GM18507 (cell line): ENCODE results near the gene NCOR1.

Experiments used
- DNase-seq: peaks from one replicate; pipeline ENCODE4 v3.0.0; 2011; ENCODE audit warnings: low read depth; ENCODE audit not compliant: insufficient read length; ENCODE audit errors: extremely low spot score
- FAIRE-seq: peaks from 2 replicates; lab custom pipeline; 2011; peaks lifted over from hg19 to GRCh38; lab: Jason Lieb, UNC

Gene NCOR1

DNA sequence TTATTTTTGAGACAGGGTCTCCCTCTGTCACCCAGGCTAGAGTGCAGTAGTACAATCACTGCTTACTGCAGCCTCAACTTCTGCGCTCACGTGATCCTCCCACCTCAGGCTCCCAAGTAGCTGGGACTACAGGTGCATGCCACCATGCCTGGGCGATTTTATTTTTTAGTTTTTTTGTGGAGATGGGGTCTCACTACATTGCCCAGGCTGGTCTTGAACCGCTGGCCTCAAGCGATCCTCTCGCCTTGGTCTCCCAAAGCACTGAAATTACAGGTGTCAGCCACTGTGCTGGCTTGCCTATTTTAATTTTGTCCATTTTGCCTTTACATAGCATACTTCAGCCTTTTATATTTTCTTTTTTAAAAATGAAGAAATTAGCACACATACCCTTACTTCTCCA lies 164.5 kb downstream of the NCOR1 start:
- FAIRE-seq: no peak

DNA sequence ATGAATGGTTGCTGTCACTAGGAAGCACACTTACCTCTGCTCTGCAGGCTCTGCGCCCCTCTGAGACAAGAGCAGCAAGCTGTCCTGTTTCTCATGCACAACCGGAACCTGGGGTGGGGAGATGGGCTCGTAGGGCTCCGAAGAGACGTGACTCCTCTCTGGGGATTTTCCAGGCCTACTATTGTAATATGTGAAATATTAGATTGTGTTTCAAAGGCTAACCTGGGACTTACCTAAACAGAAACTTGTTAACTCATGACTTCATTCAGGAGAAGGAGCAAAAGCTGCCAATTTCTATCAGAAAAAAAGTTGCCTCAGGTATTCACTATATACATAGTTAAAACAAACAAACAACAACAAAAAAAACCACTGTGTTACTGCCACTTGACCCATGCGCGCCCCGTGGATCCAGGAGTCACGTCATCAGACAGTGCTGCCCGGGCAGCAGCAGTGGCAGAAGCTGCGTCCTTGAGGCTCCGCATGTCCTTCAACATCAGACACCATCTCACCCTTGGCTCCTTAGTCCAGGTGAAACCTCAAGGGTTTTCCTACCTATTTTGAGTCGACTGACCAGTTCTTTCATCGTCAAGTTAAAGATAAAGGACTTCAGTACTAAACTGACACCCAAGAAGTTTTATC lies 166.4 kb downstream of the NCOR1 start:
- DNase-seq: no peak
- FAIRE-seq: no peak

More for the DNA sequence above, 164.5 kb downstream of the NCOR1 start:
- no peak for DNase-seq

DNA sequence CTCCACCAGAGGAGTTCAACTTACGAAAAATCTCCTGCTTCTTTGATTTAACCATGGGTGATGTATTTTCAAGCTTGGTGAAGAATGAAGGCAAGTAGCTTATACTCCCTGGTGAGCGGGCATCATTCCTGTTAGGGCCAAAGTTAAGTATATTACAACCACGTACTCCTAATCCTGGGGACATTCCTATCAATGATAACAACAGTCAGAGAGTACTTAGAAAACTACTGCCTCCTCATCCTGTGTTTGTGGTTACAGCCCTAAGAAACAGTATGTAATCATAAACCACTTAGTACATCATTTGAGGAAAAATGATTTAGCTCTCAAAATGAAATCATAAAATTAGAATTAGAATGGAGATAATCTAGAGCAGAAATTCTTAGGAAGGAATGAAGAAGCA lies 168.4 kb downstream of the NCOR1 start:
- FAIRE-seq (no peak), DNase-seq (no peak)

DNA sequence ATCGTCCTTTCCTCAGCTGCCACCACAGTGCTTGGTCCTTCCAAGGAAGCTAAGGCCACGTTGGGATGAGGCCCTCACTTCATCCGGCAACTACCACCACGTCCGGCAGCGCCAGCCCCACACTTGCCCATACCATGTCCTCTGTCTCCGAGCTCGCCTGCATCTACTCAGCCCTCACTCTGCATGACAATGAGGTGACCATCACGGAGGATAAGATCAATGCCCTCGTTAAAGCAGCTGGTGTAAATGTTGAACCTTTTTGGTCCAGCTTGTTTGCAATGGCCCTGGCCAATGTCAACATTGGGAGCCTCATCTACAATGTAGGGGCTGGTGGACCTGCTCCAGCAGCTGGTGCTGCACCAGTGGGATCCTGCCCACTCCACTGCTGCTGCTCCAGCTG lies 170.8 kb downstream of the NCOR1 start:
- FAIRE-seq: no peak
- no peak for DNase-seq

DNA sequence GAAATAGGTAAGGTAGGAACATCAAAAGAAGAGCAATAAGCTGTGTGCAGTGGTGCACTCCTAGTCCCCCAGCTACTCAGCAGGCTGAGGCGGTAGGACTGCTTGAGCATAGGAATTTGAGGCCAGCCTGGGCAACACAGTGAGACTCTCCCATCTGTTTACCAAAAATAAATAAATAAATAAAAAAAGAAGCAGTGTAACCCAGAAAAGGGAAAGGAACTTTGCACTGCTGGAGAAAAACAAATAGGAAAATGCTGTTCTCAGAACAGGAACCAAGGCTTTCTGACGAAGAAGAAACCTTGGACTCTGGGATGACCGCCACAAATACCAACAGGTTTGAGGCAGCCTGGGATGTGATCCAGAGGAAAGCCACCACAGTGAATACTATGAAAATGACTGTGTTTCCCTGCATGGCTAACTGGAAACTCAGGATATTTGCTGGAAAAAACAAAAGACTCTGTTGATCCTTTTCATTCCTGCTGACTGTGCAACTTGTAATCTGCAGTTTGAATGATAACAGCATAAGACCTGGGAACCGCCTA lies 174.6 kb downstream of the NCOR1 start:
- DNase-seq: no peak
- FAIRE-seq: no peak

DNA sequence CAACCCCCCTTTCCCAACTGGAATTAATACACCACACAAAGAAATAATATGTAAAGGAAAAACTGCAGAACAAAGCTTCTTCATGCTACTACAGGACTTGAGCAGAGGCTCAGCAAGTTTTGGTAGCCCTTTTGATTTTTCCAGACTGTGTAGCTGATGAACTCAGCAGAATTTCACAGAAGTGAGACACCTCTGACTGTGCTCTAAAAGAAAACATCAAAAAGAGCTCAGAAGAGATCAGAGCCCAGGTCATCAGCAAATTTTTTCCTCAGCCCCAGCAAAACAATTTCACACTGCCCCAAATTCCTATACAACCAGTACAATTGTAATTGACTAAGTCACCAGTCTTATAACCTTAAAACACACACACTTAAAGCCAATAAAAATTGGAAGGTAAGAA lies 177.7 kb downstream of the NCOR1 start:
- FAIRE-seq (no peak), DNase-seq (no peak)

DNA sequence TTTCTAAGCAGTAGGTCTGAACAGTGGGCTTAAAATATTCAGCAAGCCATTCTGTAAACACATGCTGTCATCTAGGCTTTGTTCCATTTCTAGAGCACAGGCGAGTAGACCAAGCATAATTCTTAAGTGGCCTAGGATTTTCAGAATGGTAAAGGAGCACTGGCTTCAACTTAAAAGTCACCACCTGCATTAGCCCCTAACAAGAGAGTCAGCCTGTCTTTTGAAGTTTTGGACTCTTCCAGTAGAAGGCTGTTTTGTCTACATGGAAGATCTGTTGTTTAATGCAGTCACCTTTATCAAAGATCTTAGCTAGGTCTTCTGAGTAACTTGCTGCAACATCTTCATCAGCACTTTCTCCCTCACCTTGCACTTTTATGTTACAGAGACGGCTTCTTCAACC lies 179.1 kb downstream of the NCOR1 start:
- FAIRE-seq: no peak
- DNase-seq: no peak

DNA sequence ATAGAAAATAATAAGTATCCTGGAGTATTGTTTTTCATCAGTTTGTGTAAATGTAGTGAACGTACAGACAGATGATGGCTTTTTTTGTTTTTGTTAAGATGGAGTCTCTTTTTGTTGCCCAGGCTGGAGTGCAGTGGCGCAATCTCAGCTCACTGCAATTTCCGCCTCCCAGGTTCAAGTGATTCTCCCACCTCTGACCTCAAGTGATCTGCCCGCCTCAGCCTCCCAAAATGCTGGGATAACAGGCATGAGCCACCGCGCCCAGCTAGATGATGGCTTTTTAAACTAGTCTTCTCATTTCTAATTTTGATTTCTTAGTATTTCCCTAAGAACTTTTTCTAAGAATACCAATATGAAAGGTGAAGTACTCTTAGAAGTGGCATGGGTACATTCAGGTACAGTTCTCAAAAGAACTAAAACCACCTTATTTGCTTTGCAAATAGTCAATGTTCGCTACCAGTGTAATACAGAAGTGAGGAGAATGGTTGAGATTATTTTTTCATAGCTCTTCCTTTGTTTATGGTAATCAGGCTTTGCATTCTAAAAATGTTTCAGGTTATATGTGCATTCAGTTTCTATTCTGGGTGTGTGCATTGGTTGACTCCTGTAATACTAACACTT lies 181.5 kb downstream of the NCOR1 start:
- FAIRE-seq (no peak), DNase-seq (no peak)

DNA sequence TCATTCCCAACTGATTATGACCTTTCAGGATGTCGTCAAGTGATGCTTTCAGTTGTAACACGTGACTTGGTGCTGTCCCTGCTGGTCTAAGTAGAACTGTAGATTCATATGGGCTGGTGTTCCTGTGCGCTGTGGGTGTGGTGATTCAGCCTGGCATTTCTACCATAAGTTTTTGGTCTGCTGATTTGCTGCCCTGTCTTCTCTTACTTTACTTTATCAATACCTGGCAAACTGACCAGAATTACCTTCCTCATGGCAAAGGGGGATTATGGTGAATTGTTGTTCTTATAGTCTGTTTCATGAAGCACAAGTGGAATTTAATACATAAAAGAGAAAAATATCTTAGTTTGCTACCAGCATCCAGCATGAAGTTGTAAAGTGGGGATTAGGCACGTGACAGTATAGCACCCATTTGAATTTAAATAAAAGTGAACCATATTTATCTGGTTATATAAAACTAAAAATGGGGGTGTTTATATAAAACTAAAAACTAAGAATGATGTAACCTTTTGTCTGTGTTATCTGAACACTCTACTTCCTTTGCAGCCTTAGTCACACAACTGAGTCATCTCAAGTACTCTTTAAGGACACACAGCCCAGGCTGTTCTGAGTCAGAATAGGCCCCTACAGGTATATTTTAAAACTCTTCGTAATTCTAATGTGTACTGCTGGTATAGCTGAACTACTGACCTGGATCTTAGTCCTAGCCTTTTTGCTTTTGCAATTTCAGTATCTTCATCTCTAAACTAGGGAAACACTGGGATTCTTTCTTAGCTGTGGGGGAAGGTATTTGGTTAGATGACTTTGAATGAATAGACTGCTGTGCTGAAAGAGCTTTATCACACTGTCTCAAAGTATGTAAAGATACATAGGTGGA lies 187.4 kb downstream of the NCOR1 start:
- FAIRE-seq: peak; percentile 62

DNA sequence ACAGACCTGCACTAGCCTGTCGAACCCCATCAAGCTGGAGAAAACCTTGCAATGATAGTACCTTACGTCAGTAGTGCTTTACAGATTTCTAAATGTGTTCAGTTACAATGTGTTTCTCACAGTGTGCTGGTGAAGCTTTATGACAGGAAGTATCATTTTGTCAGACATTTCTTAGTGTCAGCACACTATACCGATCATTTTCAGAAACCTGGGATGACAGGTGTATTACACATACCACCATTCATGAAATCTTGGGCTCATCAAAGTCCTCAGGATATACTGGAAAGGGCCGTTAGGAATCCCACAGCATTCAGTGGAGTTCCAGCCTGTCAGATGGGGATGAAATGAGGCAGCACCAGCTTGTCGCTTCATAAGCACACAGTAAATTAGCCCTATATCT lies 188.4 kb downstream of the NCOR1 start:
- peak; percentile 5 for FAIRE-seq
- no peak for DNase-seq

More for the DNA sequence above, 187.4 kb downstream of the NCOR1 start:
- DNase-seq: no peak

DNA sequence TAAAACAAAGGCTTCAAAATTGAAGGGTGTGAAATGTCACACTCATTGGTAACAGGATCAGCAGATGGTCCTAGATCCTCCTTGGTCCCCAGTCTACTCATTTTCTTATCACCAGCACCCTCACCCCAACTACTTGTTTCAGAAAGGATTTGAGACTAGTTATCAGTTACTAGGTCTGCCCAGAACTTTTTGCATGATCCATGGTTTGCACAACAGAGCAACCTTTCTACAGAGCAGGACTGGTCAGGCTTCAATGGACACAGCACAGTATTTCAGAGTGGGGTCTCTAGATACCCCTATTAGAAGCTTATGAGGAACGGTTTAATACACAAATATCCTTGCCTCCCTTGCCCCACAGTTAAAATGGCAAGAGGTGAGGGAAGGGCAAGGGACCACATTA lies 190.1 kb downstream of the NCOR1 start:
- no peak for FAIRE-seq
- DNase-seq: no peak

DNA sequence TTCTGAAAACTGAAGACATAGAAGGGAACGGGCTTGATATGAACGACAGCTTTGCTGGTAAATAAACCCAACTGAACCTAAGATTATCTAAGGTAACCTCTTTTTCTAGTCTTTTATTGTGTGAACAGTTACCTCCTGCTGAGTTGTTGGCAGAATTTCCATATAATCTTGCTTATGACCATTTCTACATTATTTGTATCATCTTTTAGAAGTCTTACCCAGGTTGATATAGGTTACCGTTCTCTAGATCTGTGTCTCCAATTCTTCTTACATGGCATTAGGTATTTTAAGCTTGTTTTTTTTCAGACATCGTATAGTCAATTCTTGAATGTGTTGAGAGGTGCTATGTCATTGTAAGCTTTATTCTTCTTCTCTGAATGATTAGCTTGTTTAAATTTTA lies 191.5 kb downstream of the NCOR1 start:
- FAIRE-seq (no peak), DNase-seq (no peak)

DNA sequence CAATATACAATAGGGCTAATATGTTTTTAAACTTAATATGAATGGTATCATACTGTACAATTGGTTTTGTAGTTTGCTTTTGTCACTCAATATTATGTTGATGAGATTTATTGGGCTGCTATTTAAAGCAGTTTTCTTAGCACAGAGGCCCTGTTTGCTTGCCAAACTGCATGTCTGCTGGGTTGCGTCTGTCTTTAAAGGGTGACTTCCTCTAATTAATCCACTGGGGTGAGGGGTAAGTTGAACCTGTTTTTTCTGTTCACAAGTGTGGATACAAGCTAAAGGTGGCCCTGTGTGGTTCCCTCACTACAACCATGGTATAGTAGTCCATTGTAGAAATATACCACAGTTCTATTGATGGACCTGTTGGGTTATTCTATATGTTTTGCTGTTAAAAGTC lies 196.0 kb downstream of the NCOR1 start:
- FAIRE-seq: no peak
- no peak for DNase-seq

DNA sequence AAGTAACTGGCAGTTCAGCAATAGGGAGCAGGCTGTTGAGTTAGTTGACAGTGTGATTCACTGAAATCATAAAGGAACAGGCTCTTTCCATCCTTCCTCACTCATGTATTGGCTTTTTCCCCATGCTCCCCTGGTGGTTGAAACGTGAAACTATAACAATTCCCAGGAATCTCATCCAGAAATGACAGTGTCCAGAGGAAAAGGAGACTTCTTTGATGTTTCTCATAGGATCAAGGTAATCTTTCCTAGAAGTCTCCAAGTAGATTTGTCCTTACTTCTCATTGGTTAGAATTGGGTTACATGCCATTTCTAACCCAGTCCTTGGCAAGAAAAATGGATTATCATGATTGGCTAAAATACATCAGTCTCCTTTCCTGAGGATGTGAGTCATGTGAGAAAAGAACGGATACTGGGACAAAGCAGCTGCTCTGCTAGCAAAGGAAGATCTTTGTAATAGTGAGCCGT lies 201.4 kb downstream of the NCOR1 start:
- DNase-seq: no peak
- no peak for FAIRE-seq

DNA sequence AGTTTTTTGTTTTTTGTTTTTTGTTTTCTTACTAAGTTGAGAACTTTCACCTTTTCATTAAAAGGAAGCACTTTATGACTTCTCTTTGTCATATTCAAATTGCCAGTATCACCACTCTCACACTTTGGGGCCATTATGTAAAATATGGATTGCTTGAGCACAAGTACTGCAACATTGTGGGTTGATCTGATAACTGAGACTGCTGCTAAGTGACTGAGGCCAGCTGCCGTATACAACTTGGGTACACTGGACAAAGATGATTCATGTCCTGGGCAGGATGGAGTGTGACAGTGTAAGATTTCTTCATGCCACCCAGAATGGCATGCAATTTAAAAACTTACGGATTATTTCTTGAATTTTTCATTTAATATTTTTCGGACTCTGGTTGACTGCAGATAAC lies 207.9 kb downstream of the NCOR1 start:
- FAIRE-seq: no peak

DNA sequence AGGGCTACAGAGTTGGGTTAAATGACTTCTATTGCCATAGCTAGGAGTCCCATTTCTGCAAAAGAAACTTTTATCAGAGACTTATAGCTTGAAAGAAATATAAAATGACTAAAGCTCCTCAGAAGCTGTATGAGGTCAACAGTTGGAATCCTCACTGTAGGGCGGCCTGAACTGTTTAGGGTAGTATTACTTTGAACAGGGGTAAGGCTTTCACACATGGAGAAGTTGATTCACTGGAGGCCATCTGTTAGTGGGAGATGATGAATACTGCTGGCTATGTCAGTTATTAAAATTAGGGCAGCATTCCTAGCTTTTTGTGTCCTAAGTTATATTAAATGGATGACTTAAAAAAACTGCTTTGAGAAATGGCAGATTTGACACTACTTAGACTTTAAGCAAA lies 209.7 kb downstream of the NCOR1 start:
- DNase-seq (no peak), FAIRE-seq (no peak)

More for the DNA sequence above, 207.9 kb downstream of the NCOR1 start:
- no peak for DNase-seq

DNA sequence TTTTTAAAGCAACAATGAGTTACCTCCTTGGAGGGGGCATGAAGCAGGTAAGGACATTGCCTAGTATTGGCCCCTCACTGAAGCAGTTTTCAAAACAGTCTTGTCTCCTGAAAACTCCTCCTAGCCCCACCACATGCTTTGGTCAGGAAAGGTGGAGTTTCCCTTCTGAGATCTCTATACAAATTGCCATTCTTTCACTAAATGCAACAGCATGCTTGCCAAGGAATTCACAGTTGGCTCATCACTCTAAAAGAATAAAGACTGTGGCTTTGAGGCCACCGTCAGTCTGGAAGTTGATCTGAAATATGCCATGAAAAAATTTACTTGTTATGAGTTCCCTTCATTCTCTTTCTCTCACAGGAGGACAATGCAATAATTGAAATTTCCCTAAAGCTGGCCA lies 211.5 kb downstream of the NCOR1 start:
- DNase-seq: no peak
- no peak for FAIRE-seq

DNA sequence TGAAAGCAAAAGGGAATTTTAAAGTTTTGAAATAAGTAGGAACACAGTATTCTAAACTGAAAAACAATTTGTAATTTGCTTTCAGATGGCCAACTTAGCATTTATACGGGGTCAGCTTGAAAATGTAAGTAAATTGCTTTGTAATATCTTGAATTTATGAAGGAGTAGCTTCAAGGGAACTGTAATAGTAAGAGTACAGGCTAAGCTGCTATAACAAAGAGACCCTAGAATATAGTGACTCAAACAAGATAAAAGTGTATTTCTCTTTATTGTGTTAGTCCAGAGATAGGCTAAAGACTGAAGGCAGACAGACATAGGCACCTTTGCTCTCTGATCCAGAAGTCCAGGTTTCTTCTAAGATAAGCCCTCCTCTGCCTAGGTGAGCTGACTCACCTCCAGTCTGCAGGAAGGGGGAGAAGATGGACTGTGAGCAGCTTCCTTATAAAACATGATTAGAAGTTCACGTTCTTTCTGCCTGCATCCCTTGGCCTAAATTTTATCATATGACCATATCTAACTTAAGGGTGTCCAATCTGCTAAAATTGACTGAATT lies 212.6 kb downstream of the NCOR1 start:
- FAIRE-seq (no peak), DNase-seq (no peak)

DNA sequence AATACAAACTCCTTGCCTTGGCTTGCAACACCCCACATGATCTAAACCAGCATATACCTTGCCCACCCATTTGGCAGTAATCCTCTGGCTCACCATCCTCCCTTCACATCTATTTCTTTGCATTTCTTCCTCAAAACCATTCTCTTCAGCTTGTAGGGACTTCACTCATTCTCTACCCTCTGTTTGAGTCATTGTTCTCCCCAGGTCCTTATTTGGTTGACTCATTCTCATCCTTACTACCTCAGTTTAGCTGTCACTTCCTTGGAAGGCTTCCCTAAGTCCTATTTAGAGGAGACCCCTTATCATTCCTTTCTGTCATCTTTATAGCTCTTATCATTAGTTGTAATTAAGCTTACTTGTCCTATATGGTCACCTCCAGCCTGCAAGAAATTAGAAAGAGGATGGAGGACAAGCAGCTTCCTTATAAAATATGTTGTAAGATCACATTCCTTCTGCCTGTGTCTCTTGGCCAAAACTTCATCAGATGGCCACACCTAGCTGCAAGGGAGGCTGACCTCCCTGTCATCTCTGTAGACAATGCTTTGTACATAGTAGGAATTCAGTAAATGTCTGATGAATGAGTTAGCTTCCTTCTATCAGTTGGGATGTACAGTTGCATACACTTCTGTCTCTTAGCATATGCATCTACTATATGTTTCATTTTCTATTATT lies 214.0 kb downstream of the NCOR1 start:
- no peak for DNase-seq
- no peak for FAIRE-seq
